ENCODE results near the gene SAP30BP. TPM values are rescaled to one million over a fixed set of nuclear protein-coding genes. Genes with fewer than 3 reads are reported as not detected.

The SAP30BP gene
- total RNA-seq, 4 donors from 2014 or later, result 50.3 to 81.3 (median 77.6) TPM

GRCh38 chr17:75638893-75639292 lies 28.2 kb upstream of the SAP30BP start:
- H3K27ac ChIP-seq (replicated peaks in 1 of 4), result no peak overlapping the region
- H3K9me3 ChIP-seq, result no peaks in the 10 kb centered on the region
- DNase-seq (ENCODE audit: extremely low spot score), result no peak
- H3K36me3 ChIP-seq, result peaks cover 0 to 52% (median 19%) of the 10 kb centered on the region in 4 donors
- H3K27me3 ChIP-seq, result no peaks in the 10 kb centered on the region
- intact Hi-C loops (cut with DNase I), result no loop called here
- H3K4me1 ChIP-seq, result peaks cover 8 to 36% (median 13%) of the 10 kb centered on the region in 4 donors
- no peak for TF ChIP-seq POLR2AphosphoS5 (IDR thresholded peaks at IDR 0.05)
- TF ChIP-seq POLR2A (IDR thresholded peaks at IDR 0.05; ENCODE audit: low read depth), result no peak
- no peak for TF ChIP-seq EP300 (IDR thresholded peaks at IDR 0.05)
- TF ChIP-seq, protein P1, sequence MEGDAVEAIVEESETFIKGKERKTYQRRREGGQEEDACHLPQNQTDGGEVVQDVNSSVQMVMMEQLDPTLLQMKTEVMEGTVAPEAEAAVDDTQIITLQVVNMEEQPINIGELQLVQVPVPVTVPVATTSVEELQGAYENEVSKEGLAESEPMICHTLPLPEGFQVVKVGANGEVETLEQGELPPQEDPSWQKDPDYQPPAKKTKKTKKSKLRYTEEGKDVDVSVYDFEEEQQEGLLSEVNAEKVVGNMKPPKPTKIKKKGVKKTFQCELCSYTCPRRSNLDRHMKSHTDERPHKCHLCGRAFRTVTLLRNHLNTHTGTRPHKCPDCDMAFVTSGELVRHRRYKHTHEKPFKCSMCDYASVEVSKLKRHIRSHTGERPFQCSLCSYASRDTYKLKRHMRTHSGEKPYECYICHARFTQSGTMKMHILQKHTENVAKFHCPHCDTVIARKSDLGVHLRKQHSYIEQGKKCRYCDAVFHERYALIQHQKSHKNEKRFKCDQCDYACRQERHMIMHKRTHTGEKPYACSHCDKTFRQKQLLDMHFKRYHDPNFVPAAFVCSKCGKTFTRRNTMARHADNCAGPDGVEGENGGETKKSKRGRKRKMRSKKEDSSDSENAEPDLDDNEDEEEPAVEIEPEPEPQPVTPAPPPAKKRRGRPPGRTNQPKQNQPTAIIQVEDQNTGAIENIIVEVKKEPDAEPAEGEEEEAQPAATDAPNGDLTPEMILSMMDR (IDR thresholded peaks at IDR 0.05), result no peak
- no peak overlapping the region for H3K4me3 ChIP-seq
- WGBS, result 92% methylated on average over 11 of the region's 13 CpGs

DNA sequence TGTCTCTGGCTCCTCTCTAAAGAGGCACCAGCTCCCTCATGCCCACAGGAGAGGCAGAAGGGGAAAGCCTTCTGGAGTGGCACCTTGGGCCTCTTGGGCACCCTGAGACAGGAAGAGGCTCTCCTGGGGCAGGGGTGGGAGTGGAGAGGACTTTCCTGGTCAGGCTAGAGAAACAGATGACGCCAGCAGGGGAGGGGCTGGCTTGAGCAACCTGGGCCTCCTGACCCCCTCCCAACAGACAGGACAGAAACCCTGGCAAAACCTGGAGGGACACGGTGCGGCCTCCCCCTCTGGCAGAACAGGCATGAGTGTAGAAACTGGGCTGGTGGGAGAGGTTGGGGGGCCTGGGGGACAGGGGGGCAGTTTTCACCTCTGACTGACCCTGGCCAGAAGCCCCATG lies 27.8 kb upstream of the SAP30BP start:
- TF ChIP-seq EP300 (IDR thresholded peaks at IDR 0.05) (no peak), POLR2AphosphoS5 (IDR thresholded peaks at IDR 0.05) (no peak), POLR2A (IDR thresholded peaks at IDR 0.05; ENCODE audit: low read depth) (no peak)
- 83% methylated on average over 1 of the region's 3 CpGs for WGBS
- no peak overlapping the region for H3K4me3 ChIP-seq
- no peaks in the 10 kb centered on the region for H3K9me3 ChIP-seq
- no peak for DNase-seq (ENCODE audit: extremely low spot score)
- H3K4me1 ChIP-seq, result peaks cover 4 to 32% (median 8%) of the 10 kb centered on the region in 4 donors
- no peak overlapping the region for H3K27ac ChIP-seq (replicated peaks in 1 of 4)
- H3K27me3 ChIP-seq, result no peaks in the 10 kb centered on the region
- H3K36me3 ChIP-seq, result peaks cover 0 to 56% (median 20%) of the 10 kb centered on the region in 4 donors
- intact Hi-C loops (cut with DNase I), result no loop called here

DNA sequence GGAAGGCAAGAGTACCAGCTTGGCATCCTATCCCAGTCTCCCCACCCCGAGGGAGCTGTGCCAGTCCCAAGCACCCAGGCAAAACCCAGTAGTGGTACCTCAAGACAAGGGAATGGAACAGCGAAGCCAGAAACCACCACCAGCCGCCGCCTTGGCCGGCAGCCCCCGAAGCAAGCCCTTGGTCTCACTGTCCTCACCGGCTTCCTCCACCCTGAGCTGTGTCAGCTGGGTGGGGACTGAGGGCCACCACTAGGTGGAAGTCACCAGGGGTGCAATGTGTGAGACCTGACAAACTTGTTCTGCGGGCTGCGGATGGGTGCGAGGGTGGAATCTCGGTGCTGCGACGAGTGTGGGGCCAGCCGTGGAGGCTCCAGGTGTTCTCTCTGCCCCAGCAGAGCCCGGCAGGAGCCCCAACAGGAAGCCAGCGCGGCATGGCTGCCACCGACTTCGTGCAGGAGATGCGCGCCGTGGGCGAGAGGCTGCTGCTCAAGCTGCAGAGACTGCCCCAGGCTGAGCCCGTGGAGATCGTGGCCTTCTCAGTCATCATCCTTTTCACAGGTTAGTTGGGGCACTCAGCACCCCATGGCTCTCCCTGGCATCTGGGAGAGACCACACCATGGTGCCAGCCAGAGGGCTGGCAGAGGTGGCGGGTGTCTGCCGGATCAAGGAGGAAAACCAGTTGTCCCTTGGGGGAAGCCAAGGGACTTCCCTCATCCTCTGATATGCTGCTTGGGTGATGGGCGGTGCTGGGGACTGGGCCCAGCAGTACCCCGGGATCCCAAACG lies 27.2 kb upstream of the SAP30BP start:
- Histone ChIP-seq H3K4me1 (peaks cover 0 to 29% (median 3%) of the 10 kb centered on the region in 4 donors), H3K27ac (replicated peaks in 1 of 4) (no peak overlapping the region), H3K36me3 (peaks cover 0 to 57% (median 20%) of the 10 kb centered on the region in 4 donors), H3K4me3 (no peak overlapping the region), H3K9me3 (no peaks in the 10 kb centered on the region), H3K27me3 (no peaks in the 10 kb centered on the region)
- TF ChIP-seq EP300 (IDR thresholded peaks at IDR 0.05) (no peak), POLR2AphosphoS5 (IDR thresholded peaks at IDR 0.05) (no peak), POLR2A (IDR thresholded peaks at IDR 0.05; ENCODE audit: low read depth) (no peak)
- TF ChIP-seq, protein P1 (IDR thresholded peaks at IDR 0.05), result no peak
- intact Hi-C loops (cut with DNase I), result no loop called here
- WGBS, result 89% methylated on average over 20 of the region's 30 CpGs
- no peak for DNase-seq (ENCODE audit: extremely low spot score)

DNA sequence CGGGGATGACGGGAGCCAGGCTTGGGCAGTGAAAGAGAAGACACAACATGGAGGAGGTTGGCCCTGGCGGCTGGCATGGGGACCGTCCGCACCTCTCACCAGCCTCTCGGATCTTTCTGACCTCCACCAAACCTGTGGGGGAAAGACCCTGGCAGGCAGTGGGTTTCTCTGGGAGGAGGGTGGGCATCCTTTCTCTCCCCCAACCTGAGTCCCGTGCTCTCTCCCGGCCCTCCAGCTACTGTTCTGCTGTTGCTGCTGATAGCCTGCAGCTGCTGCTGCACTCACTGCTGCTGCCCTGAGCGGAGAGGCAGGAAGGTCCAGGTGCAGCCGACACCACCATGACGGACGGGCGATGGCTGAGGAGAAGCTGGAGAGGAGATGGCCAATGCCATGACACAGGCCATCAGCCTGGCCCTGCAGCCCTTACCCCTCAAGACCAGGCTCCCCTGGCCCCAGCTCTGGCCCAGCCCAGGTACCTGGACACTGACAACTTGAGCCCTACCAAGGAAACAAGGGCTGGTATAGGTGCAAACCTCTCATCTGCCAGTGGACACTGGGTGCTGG lies 26.5 kb upstream of the SAP30BP start:
- 94% methylated on average over 9 of the region's 13 CpGs for WGBS

DNA sequence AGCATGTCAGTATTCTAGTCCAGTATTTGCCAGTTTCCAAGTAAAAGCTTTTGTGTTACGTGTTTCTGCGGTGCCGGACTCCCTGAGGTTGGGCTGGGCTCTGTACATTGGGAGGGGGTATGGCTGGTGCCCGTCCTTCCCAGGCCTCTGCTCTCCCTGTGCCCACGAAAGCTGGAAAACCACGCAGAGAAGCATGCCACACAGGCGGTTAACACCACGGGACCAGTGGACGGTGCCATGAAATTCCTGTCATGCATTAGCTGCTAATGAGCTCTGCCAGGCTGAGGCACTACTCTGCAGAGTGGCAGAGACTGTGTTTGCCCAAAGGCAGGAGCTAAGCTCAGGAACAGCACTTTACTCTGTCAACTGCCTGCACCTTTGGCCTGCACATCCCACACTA lies 25.8 kb upstream of the SAP30BP start:
- Histone ChIP-seq H3K36me3 (peaks cover 0 to 65% (median 20%) of the 10 kb centered on the region in 4 donors), H3K27ac (replicated peaks in 1 of 4) (no peak overlapping the region), H3K4me3 (no peak overlapping the region), H3K27me3 (no peaks in the 10 kb centered on the region), H3K4me1 (peaks cover 0 to 26% (median 3%) of the 10 kb centered on the region in 4 donors), H3K9me3 (no peaks in the 10 kb centered on the region)
- 100% methylated on average over 3 of the region's 9 CpGs for WGBS
- intact Hi-C loops (cut with DNase I), result no loop called here
- DNase-seq (ENCODE audit: extremely low spot score), result no peak
- TF ChIP-seq POLR2A (IDR thresholded peaks at IDR 0.05; ENCODE audit: low read depth) (no peak), EP300 (IDR thresholded peaks at IDR 0.05) (no peak), POLR2AphosphoS5 (IDR thresholded peaks at IDR 0.05) (no peak)
- TF ChIP-seq, protein P1 (IDR thresholded peaks at IDR 0.05), result no peak

More for the DNA sequence above, 26.5 kb upstream of the SAP30BP start:
- Histone ChIP-seq H3K36me3 (peaks cover 0 to 57% (median 20%) of the 10 kb centered on the region in 4 donors), H3K4me3 (no peak overlapping the region), H3K27ac (replicated peaks in 1 of 4) (no peak overlapping the region), H3K4me1 (peaks cover 0 to 29% (median 3%) of the 10 kb centered on the region in 4 donors), H3K9me3 (no peaks in the 10 kb centered on the region), H3K27me3 (no peaks in the 10 kb centered on the region)
- DNase-seq (ENCODE audit: extremely low spot score), result no peak
- intact Hi-C loops (cut with DNase I), result no loop called here
- TF ChIP-seq POLR2A (IDR thresholded peaks at IDR 0.05; ENCODE audit: low read depth), result no peak
- no peak for TF ChIP-seq EP300 (IDR thresholded peaks at IDR 0.05)
- TF ChIP-seq POLR2AphosphoS5 (IDR thresholded peaks at IDR 0.05), result no peak
- TF ChIP-seq, protein P1 (IDR thresholded peaks at IDR 0.05), result no peak
